HG03520 (cell line): ENCODE results near the gene JAKMIP1.
A peak's percentile ranks its signal among the peaks of the same experiment; 100 is the strongest.
"Not testable (repeated sequence)": the region's sequence is repeated elsewhere in the genome, so short reads cannot be mapped to it uniquely, and the experiment has no call there.

Source experiments
- ATAC-seq: cut with Tn5 transposase; IDR thresholded peaks from one replicate; pipeline ENCODE4 v1.9.1; 2021; ENCODE audit warnings: mild to moderate bottlenecking, moderate library complexity; ENCODE audit not compliant: unreplicated experiment

JAKMIP1 gene

GRCh38 chr4:6150046-6150735 is 50.2 kb downstream of the JAKMIP1 start:
- ATAC-seq, result no peak

GRCh38 chr4:6148506-6149205 is 51.7 kb downstream of the JAKMIP1 start:
- no peak for ATAC-seq

DNA sequence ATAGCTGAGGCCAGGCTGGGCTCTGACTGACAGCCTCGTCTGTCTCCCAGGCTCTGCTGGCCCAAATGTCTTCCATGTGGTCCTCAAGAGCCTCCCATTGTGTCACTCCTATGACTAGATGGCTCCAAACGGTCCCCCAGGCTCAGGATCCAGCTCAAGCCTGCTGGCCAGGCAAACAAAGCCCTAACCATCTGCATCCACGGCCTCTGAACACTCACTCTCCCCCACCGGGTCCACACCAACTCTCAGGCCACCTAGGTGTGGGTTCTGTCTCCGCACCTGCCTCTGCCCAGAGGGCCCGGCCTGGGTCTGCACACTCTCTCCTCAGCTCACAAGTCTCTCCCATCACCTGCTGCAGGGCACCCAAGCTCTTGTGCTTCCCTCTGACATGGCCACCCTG is 52.9 kb downstream of the JAKMIP1 start:
- no peak for ATAC-seq

DNA sequence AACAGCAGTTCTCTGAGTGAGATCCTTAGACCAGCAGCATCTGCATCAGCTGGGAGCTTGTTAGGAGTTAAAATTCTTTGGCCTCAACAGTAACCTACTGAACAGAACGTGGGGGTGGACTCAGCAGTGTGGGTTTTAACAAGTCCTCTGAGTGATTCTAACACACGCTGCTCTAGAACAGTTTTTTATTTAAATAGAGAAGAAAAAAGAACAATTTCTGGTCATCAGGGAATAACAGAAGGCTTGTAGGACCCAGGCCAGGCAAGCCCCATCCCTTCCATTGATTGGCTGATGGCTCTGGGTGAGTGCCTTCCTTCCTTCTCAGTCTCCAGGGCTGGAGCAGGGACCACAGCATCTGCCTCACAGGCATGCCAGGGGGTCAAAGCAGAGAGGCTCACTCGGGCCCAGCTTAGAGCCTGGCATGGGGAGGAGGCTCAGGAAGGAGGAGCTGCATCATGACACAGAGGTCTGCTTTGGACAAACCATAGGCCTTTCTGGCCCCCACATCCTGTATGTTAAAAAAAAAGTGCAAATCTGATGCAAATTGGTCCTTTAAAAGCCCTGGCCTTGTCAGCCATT is 56.7 kb downstream of the JAKMIP1 start:
- no peak for ATAC-seq

- no peak for ATAC-seq
Measured at GRCh38 chr4:6142935-6143602, 57.3 kb downstream of the JAKMIP1 start.

GRCh38 chr4:6142511-6142910 is 57.8 kb downstream of the JAKMIP1 start:
- ATAC-seq, result no peak

DNA sequence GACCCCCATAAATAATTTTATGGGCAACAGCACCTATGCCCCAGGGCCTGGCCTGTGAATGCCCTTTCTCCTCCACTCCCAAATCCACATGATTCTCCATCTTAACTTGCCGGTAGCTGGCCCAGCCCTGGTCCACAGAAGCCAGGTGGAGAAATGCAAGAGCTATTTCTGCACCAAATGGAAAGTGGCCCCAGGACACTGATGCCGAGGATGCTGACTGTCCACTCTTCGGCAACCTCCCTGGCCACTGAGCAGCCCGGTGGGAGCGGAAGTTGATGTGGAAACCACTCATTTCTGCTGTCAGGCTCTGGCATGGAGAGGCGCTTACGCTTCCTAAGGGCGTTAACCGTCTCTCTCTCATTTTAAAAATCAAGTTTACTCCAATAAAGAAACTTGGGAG is 58.8 kb downstream of the JAKMIP1 start:
- ATAC-seq, result no peak

DNA sequence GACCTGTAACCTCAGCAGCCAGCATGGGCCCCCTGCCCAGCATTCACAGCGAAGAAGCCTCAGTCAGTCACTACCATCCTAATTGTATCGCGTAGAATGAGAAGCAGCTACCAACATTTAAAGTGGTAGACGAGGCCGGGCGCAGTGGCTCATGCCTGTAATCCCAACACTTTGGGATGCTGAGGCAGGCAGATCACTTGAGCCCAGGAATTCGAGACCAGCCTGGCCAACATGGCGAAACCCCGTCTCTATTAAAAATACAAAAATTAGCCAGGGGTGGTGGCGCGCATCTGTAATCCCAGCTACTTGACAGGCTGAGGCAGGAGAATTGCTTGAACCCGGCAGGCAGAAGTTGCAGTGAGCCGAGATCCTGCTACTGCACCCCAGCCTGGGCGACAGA is 59.3 kb downstream of the JAKMIP1 start:
- ATAC-seq, result not testable (repeated sequence)

GRCh38 chr4:6137747-6138135 is 62.6 kb downstream of the JAKMIP1 start:
- no peak for ATAC-seq

- ATAC-seq, result no peak
Measured at GRCh38 chr4:6137027-6137746, 63.2 kb downstream of the JAKMIP1 start.

DNA sequence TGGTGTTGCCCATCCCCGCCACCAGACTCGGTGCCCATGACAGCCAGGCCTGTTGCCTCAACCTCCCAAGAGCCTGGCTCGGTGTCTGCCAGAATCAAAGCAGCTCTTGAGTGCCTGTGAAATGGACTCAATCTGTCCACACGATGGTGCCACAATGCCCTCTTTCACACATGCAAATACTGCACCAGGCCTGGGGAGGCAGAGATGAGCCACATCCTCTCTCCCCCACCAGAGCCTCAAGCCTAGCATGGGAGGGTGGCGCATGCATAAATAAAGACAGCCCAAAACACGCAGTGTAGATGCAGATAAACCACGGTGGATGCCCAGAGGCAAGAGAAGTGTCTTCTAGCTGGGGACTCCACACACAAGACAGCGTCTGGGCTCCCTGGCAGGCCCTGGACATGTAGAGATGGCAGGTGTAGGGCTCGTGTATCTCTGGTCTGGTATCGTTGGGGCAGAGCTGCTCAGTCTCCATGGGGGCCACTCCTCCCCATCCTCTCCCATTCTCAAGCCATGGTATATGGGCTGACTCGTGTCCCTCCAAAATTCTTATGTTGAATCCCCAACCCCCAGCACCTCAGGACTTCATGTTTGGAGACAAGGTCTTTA is 65.6 kb downstream of the JAKMIP1 start:
- peak; percentile 93 for ATAC-seq

GRCh38 chr4:6132716-6133115 is 67.6 kb downstream of the JAKMIP1 start:
- ATAC-seq, result no peak

DNA sequence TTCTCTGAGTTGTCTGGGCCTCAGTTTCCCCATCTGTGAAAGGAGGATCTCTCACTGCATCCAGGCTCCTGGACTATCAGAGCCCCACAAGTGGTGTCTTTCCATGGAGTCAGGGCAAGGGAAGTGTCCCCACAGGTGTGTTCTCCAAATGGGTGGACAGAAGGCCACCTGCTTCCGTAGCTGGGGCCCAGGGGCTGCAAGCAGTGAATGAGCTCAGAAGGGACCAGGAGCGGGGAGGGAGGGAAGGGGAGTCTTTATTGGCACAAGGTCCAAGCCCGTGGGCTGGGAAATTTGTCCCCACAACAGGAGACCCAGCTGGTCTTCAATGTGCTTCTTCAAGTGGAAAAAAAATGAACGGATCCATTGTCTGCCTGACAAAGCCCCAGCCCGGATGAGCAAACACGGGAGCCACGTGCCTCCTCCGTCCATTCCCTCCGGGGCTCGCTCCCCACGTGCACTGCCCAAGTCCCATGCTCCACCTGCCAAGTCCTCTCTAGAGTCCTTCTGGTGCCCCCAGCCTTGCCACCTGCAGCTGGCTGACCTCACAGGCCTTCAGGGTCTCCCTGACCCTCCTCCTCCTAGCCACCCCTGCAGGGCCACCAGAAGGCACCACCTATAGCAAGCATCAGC is 72.0 kb downstream of the JAKMIP1 start:
- no peak for ATAC-seq

DNA sequence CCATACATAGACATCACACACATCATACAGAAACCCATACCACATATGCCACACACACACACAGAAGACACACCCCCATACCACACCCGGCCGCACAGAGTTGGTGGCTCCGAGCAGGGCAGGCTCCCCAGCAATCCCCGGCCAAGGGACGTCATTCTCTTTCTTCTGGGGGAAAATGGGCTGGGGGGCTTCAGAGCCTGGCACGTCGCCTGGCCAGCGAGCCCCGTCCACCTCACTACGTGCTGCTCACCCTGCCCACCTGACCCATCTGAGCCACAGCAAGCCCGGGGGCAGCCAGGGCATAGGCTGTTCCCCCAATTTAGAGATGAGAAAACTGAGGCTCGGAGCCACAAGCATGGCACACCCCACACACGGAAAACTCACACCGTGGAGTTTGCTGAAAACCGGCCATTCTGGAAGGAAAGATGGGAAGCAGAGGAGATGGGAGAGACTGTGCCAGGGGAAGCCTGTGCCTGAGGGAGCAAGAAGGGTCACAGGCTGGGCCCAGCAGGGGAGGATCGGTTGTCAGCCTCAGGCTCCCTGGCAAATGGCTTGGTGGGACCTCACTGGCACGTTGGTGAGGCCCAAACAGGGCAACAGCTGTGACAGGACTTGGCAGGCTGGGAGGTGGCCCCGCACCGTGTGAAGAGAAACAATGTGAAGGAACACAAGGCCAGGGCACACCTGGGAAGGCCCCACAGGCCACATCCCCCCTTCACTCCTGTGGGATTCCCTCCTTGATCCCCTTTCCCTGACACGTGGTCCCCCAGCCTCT is 73.2 kb downstream of the JAKMIP1 start:
- ATAC-seq, result no peak

DNA sequence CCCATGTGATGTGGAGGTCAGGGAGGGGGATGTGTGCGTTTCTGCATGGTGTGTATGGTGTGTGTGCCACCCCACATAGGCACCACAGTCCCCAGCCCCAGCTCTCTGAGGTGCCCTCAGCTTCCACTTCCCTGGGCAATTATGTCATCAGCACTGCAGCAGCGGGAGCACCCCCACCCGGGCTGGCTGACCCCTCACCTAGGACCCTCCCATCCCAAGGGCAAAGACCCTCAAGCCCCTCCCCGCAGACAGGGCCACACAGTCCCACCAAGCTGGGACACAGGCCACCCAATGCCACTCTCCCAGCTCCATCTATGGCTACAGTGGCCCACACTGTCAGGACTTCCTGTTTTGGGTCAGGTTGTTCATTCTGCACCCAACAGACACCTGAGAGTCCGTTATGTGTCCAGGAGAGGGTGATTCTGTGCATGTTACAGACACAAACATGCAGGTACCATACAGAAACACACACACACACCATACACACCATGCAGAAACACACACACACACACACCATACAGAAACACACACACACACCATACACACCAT is 75.2 kb downstream of the JAKMIP1 start:
- no peak for ATAC-seq

- no peak for ATAC-seq
Measured at GRCh38 chr4:6124386-6125102, 75.8 kb downstream of the JAKMIP1 start.

- ATAC-seq, result no peak
Measured at GRCh38 chr4:6123976-6124375, 76.4 kb downstream of the JAKMIP1 start.

DNA sequence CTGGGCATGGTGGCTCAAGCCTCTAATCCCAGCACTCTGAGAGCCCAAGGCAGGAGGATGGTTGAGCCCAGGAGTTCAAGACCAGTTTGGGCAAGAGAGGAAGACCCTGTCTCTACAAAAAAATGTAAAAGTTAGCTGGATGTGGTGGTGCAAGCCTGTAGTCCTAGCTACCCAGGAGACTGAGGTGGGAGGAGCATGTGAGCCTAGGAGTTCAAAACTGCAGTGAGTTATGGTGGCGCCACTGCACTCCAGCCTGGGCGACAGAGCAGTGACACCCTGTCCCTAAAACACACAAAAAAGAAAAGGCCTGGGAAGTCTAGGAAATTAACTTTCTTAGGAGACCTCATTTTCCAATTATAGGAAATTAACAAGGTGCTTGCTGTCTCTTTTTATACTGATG is 76.8 kb downstream of the JAKMIP1 start:
- ATAC-seq, result no peak

DNA sequence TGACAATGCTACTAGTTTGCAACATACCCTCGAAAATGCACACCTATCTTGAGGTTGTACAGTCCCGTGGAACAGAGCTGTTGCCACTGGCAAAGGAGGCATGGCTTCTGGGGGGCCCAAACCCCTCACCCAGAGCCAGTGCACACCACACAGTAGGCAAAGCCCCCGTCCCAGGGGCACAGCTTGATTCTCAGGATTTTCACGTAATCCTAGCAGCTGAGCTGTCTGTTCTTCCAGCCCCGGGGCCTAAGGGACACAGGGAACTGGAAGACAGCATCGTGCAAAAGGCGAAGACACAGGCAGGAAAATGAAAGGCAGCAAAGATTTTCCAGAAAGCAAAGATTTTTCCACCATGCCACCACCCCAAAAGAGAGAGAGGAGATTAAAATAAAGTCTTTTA is 77.2 kb downstream of the JAKMIP1 start:
- no peak for ATAC-seq
